ENCODE measurements around the gene LCLAT1. TPM values are rescaled to one million over a fixed set of nuclear protein-coding genes. Genes with fewer than 3 reads are reported as not detected.

LCLAT1 gene
- polyA plus RNA-seq, 2 of the 4 experiments (the other 2 are of a cell fraction), result 19.5 to 71.0 TPM

DNA sequence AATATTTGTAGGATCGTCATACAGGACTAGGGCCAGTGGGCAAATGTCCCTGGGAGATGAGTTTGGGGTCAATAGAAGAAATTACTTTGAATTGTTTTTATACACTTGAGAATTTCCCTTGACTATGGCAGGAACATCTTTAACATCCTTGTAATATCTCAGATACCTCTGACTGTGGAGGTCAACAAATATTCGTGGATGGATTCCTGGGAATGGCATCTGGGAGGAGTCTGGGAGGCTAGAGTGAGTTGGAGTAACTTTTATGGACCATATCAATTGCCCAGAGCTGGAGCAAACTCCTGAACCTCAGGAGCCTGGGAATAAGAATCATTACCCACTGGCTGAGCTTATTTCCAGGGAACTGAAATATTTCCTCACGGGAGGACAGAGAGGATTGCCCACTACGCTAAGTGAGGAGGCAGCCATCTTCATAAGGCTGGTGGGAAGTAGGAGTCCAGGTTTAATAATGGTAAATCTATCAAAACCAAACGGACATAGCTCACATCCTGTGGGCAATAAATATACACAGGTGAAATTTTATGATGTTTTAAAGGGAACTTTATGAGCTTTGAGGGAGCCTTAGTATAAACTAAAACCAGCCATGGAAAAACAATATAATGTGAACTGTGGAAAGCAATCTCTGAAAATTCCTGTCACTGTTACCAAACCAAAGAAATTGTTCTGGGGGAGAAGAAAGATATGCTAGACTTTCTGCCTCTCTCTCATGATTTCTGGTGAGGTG lies 44.4 kb upstream of the LCLAT1 start:
- CTCF ChIA-PET, result interaction anchor here (0.7 to 1.2 kb wide), 2 partner anchors 23 to 112 kb away, joined by 3 read pairs; no protein-coding TSS in a partner anchor
- POLR2A ChIA-PET, result no interaction called here
- Histone ChIP-seq H3K9me3 (no peaks in the 10 kb centered on the region), H3K27ac (no peak overlapping the region), H3K4me3 (no peak overlapping the region), H3K4me1 (peaks cover 7% of the 10 kb centered on the region; the same call in 1 of the 3 replicates), H3K4me2 (no peak overlapping the region)
- ATAC-seq (no peak), DNase-seq (ENCODE audit: low read depth in 1 of 2, low spot score in 1 of 2) (no peak), FAIRE-seq (no peak)
- TF ChIP-seq KDM5A (IDR thresholded peaks at IDR 0.05) (no peak), JUN (IDR thresholded peaks at IDR 0.05) (no peak), POLR2A (IDR thresholded peaks at IDR 0.05; ENCODE audit: low read length) (no peak), BCL3 (IDR thresholded peaks at IDR 0.05) (no peak), MYC (IDR thresholded peaks at IDR 0.05; ENCODE audit: borderline replicate concordance, low read length) (no peak), ZNF302 (CRISPR knock-in tag; IDR thresholded peaks at IDR 0.05) (no peak), PBX3 (IDR thresholded peaks at IDR 0.05) (no peak), CHD4 (IDR thresholded peaks at IDR 0.05; ENCODE audit: borderline replicate concordance) (no peak), HMGXB4 (CRISPR knock-in tag; IDR thresholded peaks at IDR 0.05; ENCODE audit: borderline replicate concordance) (no peak), ELK1 (IDR thresholded peaks at IDR 0.05; ENCODE audit: low read depth, low read length) (no peak)
- TF ChIP-seq, protein P1, sequence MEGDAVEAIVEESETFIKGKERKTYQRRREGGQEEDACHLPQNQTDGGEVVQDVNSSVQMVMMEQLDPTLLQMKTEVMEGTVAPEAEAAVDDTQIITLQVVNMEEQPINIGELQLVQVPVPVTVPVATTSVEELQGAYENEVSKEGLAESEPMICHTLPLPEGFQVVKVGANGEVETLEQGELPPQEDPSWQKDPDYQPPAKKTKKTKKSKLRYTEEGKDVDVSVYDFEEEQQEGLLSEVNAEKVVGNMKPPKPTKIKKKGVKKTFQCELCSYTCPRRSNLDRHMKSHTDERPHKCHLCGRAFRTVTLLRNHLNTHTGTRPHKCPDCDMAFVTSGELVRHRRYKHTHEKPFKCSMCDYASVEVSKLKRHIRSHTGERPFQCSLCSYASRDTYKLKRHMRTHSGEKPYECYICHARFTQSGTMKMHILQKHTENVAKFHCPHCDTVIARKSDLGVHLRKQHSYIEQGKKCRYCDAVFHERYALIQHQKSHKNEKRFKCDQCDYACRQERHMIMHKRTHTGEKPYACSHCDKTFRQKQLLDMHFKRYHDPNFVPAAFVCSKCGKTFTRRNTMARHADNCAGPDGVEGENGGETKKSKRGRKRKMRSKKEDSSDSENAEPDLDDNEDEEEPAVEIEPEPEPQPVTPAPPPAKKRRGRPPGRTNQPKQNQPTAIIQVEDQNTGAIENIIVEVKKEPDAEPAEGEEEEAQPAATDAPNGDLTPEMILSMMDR (IDR thresholded peaks at IDR 0.05), result no peak
- WGBS (ENCODE audit: missing lambda C conversion rate), result 54% methylated on average over 5 of the region's 5 CpGs

GRCh38 chr2:30403592-30404312 lies 43.3 kb upstream of the LCLAT1 start:
- no peak for DNase-seq (ENCODE audit: low read depth in 1 of 2, low spot score in 1 of 2)
- POLR2A ChIA-PET, result no interaction called here
- Histone ChIP-seq H3K4me2 (no peak overlapping the region), H3K9me3 (no peaks in the 10 kb centered on the region), H3K4me3 (no peak overlapping the region), H3K27ac (no peak overlapping the region), H3K4me1 (peaks cover under 1% of the 10 kb centered on the region; the same call in 1 of the 3 replicates)
- TF ChIP-seq ZNF302 (CRISPR knock-in tag; IDR thresholded peaks at IDR 0.05) (no peak), CHD2 (IDR thresholded peaks at IDR 0.05; ENCODE audit: low read length, partially characterized antibody) (no peak), CEBPB (IDR thresholded peaks at IDR 0.05) (no peak), CHD4 (IDR thresholded peaks at IDR 0.05; ENCODE audit: borderline replicate concordance) (no peak), RAD21 (conservative IDR thresholded peaks at IDR 0.05 in 1 of 2, IDR thresholded peaks at IDR 0.05 in 1 of 2) (no peak)
- TF ChIP-seq, protein P1 (IDR thresholded peaks at IDR 0.05), result no peak
- 67% methylated on average over 7 of the region's 7 CpGs for whole genome bisulfite sequencing (ENCODE audit: missing lambda C conversion rate)
- CTCF ChIA-PET, result interaction anchor here (0.6 to 1.0 kb wide), 2 partner anchors 10 to 71 kb away, joined by 3 read pairs; no protein-coding TSS in a partner anchor
- ATAC-seq, result no peak
- FAIRE-seq, result no peak
